Urothelium cell line (cell line): ENCODE measurements around the gene COQ10B.
"Not testable (repeated sequence)": the region's sequence is repeated elsewhere in the genome, so short reads cannot be mapped to it uniquely, and the experiment has no call there.

ENCODE experiments used
- DNase-seq: peaks from one replicate; pipeline ENCODE4 v3.0.0; 2011; ENCODE audit warnings: low spot score, mixed read lengths
- FAIRE-seq: peaks from 2 replicates; lab custom pipeline; 2011; peaks lifted over from hg19 to GRCh38; lab: Jason Lieb, UNC

Gene COQ10B

GRCh38 chr2:197453123-197453913 lies at the start of gene COQ10B:
Gene COQ10B, plus strand, starts transcription at chr2:197453552. Its CDS starts 9 bp downstream, at chr2:197453561.
- peak; percentile 99 for DNase-seq
- peak; percentile 82 for FAIRE-seq

DNA sequence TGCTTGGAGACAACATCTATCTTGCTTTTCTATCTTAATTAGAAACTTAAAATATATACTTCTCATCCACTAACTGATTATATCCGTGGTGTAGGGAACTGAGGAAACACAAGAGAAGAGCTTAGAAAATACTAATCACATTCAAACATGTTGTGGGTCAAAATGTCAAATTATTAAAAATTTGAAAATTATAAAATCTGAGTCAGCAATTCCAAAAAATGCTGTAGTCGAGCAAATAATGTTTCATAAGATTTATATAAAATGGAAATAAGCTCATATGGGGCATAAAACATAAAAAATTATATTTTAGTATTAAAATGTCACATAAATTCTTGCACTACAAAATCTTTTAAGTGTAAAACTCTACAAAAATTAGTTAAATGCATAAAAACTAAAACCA lies 47.8 kb upstream of the COQ10B start:
- DNase-seq (no peak), FAIRE-seq (no peak)

DNA sequence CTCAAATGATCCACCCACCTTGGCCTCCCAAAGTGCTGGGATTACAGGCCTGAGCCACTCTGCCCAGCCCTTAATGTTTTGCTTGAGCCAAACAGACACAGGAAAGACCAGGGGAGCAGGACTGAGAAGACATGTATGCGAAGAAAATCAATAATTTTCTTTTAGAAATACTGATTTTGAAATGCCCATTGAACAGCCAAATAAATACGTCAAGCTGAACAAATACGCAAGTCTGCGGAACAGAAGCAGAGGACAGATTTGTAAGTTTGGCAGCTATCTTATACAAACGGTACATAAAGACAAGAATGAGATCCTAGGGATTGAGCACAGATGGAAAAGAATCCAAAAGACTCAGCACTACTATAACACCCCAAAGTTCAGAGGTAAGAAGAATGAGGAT lies 39.3 kb upstream of the COQ10B start:
- no peak for FAIRE-seq
- DNase-seq = no peak

DNA sequence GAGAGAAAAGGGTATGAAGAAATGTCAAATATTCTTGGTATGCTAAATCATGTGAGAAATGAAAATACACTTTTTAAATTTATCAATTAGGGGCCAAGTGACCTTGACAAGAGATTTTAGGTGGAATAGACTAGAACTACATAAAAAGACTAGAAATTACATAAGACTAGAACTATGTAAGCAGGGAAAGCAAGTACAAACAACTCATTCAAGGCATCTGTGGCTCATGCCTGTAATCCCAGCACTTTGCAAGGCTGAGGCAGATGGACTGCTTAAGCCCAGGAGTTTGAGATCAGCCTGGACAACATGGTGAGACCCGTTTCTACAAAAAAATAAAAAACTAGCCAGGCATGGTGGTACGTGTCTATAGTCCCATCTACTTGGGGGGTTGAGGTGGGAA lies 38.8 kb upstream of the COQ10B start:
- no peak for FAIRE-seq
- DNase-seq = no peak

DNA sequence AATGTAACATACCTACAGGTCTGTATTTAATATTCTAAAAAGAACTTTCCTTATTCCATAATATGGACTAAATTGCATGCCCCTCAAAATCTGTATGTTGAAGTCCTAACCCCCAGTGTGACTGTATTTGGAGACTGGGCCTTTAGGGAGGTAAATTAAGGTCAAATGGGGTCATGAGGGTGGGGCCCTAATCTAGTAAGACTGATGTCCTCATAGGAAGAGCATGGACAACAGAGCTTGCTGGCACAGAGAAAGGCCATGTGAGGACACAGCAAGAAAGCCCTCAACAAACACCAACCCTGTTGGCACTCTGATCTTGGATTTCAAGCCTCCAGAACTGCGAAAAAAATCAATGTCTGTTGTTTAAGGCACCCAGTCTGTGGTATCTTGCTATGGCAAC lies 37.1 kb upstream of the COQ10B start:
- FAIRE-seq (no peak), DNase-seq (no peak)

- no peak for DNase-seq
- no peak for FAIRE-seq
Observed at GRCh38 chr2:197419438-197419837, 33.9 kb upstream of the COQ10B start.

- no peak for DNase-seq
- FAIRE-seq = no peak
Observed at GRCh38 chr2:197423307-197423706, 30.0 kb upstream of the COQ10B start.

DNA sequence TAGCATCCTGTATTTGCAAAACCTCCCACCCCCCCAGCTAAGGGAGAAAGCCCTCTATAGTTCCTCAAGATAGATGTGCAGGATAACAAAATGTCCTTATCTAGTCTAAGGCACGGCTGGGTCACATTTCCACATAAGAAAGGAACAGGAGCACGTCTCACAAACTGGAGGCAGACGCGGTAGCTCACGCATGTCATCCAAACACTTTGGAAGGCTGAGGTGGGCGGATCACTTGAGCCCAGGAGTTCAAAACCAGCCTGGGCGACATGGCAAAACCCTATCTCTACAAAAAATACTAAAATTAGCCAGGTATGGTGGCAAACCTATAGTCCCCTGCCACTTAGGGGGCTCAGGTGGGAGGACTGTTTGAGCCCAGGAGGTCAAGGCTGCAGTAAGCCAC lies 27.8 kb upstream of the COQ10B start:
- FAIRE-seq (no peak), DNase-seq (no peak)

DNA sequence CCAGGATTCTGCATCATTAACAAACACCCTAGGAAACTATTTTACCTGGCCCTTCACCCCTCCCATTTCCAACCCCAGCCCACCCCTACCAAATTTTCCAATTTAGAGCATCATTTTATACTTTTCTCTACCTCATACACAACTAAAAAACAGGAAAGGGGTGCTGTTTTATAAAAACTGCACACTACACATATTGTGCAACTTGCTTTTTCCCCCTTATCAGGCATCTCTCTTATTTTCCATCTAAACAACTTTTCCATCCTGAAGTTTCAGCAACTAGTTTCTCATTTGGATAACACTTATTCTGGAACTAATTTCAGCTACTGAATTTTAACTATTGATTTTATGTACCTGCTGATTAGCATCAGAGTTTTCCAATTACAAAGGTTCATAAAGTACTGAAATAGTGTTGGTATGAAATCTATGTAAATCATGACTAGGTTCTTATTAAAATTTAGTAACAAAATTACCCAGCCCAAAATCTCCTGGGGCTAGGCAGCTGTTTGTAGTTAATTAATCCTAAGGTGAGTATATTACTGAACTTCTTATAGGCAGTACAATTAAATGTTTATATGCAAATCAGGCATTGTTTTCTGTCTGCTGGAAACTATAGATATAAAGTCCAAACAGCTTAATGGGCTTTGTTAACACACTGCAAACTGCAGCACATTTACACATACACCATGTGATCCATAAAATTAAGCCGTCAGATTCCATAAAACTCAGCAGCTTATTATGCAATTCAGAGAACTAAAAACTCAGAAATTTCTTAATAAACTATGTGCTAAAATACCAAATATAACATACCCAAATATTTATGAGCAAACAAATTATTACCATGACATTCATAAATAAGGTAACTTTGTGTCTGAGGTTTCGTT lies 26.4 kb upstream of the COQ10B start:
- FAIRE-seq = no peak
- no peak for DNase-seq

DNA sequence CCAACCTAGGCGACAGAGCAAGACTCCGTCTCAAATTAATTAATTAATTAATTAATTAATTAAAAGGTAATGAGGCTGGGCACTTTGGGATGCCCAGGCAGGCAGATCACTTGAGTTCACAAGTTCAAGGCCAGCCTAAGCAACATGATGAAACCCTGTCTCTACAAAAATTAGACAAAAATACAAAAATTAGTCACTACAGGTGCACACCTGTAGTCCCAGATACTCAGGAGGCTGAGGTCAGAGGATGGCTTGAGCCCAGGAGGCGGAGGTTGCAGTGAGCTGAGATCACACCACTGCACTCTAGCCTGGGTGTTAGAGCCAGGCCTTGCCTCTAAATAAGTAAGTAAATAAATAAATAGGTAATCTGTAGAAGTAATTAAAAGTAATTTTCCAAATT lies 25.4 kb upstream of the COQ10B start:
- DNase-seq (no peak), FAIRE-seq (no peak)

DNA sequence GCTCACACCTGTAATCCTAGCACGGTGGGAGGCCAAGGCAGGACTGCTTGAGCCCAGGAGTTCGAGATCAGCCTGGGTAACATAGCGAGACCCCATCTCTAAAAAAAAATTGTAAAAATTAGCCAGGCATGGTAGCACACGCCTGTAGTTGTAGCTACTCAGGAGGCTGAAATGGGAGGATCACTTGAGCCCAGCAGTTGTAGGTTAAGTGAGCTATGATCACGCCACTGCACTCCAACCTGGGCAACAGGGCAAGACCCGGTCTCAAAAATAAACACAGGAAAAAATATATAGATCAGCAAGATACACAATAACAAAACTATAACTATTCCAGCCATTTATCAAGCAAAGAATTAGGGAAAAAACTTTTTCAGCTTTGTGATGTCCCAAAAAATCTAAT lies 21.5 kb upstream of the COQ10B start:
- DNase-seq = no peak
- no peak for FAIRE-seq

DNA sequence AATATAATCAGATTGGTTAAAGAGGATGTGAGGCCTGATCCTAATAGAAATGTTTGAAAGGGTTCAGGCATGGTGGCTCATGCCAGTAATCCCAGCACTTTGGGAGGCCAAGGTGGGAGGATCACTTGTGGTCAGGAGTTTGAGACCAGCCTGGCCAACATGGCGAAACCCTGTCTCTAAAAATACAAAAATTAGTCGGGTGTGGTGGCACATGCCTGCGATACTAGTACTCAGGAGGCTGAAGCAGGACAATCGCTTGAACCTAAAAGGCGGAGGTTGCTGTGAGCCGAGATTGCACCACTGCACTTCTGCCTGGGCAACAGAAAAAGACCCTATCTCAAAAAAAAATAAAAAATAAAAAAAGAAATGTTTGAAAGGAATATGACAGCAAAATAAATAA lies 20.8 kb upstream of the COQ10B start:
- not testable (repeated sequence) for FAIRE-seq, DNase-seq

DNA sequence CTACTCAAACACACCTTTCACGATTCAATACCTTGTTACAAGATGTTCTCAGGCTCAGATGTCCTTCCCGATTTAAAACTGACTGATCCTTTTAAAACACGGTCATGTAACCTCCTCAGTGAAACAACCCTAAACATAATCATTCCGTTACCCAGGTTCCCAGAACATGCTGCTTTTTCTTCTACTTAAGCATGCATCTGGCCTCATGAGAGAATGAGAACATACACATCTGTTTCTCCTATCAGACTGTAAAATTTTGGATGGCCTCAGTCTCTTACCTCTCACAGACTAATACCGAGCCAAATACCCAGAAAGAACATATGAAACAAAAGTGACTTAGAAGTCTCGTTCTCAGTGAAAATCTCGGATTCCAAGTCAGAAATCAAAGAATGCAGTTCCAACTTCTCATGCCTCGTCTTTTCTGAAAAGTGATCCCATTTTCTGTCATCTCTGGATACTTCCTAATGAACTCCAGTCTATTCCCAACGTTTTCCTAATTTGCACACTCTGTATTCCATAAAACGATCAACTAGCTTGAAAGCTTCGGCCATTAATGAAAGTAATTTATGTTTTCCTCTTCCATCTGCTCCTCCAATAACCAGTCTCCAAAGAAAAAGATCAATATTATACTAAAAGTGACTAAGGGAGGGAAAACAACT lies 19.4 kb upstream of the COQ10B start:
- no peak for FAIRE-seq

DNA sequence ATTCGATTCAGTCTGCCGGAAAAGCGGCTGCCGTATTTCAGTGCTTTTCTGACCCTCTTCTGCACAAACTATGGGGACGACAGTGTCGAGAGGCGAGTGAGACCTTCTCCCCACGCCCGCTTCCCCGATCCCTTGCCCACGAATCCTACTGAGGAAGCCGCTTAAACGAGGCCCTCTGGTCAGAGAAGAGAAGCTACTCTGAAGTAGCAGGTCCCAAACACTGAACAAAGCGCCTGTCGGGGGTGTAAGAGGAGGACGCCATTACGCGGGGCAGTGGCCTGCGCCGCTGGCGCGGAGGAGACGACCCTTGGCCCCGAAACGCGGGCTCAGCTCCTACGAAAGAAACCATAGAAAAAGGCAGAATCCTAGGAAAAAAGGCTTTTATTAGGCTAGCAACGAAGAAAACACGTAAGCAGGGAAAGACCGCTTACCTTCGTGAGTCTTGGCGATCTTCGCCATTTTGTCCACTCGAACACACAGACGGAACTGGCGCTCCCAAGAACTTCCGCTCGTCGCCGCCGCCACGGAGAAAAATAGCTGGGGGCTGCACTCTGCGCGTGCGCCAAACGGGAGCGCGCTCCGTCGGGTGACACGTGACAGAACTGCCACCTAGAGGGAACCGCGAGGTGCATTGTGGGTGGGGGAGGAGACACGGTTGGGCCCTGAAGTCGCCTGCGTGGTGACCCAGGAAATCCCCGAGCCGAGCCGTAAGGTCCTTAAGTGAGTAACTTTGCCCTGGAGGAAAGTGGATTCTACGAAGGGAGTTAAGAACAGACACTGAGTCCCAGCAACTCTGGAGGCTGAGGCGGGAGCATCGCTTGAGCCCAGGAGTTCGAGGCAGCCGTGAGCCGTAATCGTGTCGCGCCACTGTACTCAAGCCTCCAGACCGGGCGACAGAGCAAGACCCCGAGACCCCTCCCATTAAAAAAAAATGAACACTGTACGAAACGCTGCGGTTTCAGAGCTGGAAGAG lies 18.5 kb upstream of the COQ10B start, which contains the start of gene SF3B1:
SF3B1 (minus strand) TSS at position 488 of the 973 bp plus-strand sequence; CDS start at position 459, 29 bp downstream.
- peak; percentile 96 for DNase-seq
- no peak for FAIRE-seq

More for the DNA sequence above, 19.4 kb upstream of the COQ10B start:
- no peak for DNase-seq

- no peak for DNase-seq
- FAIRE-seq = no peak
Observed at GRCh38 chr2:197435598-197436420, 17.5 kb upstream of the COQ10B start.

GRCh38 chr2:197437380-197437779 lies 16.0 kb upstream of the COQ10B start:
- FAIRE-seq (no peak), DNase-seq (no peak)

DNA sequence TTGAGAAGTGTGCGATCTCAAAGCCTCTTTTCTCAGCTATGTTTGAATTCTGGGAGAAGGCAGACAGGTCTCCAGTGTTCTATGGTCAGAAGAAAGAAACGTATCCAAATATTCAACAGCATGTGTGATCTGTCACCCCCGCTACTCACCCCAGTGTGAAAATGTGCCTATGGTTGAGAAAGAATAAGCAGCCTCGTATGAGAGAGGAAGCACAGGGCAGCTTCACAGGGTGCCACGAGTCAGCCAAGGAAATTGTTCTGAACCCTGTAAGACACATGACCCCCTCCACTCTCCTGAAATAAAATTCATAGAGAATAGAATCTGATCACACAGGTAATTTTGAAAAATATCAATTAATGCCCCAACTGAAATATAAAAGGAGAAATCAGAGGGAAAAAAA lies 10.5 kb upstream of the COQ10B start:
- no peak for DNase-seq
- no peak for FAIRE-seq

DNA sequence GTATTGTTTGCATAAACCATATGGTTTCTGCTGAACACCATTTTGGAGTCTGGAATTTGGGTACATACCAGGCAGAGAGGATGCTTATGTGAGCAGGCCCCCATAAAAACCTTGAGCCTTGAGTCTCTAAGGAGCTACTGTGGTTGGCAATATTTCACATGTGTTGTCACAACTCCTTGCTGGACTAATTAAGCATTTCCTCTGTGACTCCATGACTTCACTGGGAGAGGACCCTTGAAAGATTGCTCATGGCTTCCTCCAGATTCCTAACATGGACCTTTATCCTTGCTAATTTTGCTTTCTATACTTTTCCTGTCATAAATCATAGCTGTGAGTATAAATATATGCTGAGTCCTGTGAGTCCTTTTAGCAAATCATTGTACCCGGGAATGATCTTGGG lies 7.6 kb upstream of the COQ10B start:
- no peak for FAIRE-seq
- DNase-seq = no peak

DNA sequence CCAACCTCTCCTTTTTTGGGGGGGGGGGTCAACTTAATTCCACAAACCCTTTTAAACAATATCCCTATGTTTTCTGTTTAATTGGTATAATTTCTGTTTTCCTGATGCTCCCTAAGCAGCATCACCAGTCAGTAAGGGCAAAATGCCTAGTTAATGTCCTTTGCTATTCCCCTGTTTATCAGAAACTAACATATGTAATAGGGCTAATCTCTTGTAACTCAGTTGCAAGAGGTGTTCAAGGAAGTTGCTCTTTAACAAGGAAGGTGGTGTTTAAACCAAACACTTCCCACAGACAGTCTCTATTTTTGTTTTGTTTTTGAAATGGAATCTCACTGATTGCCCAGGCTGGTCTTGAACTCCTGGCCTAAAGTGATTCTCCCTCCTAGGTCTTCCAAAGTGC lies 6.5 kb upstream of the COQ10B start:
- no peak for DNase-seq
- FAIRE-seq = no peak
